LHCN-M2 (cell line): ENCODE data around the gene GSX2. TPM values are rescaled to one million over a fixed set of nuclear protein-coding genes. Genes with fewer than 3 reads are reported as not detected.
"Not testable (repeated sequence)": the region's sequence is repeated elsewhere in the genome, so short reads cannot be mapped to it uniquely, and the experiment has no call there.

Experiments used
- DNase-seq: peaks from one replicate; pipeline ENCODE4 v3.0.0-alpha.2; 2012; ENCODE audit warnings: low read depth
- total RNA-seq: library from RNA; depleted of rRNA; stranded (reverse); fragments of >200 nt; gene quantifications from 2 replicates; pipeline ENCODE4 v1.2.3, GENCODE V29; 2014

Gene GSX2
- total RNA-seq, 1 experiment from 2014 or later = not detected

GRCh38 chr4:54102531-54103106 lies 2.7 kb downstream of the GSX2 start:
- no peak for DNase-seq

GRCh38 chr4:54103190-54103574 lies 3.2 kb downstream of the GSX2 start:
- DNase-seq = no peak

GRCh38 chr4:54104907-54105306 lies 4.9 kb downstream of the GSX2 start:
- DNase-seq = no peak

- DNase-seq = no peak
Observed at GRCh38 chr4:54107951-54108748, 8.2 kb downstream of the GSX2 start.

GRCh38 chr4:54109241-54110018 lies 9.5 kb downstream of the GSX2 start:
- no peak for DNase-seq

GRCh38 chr4:54110019-54110416 lies 10.1 kb downstream of the GSX2 start:
- DNase-seq = no peak

GRCh38 chr4:54113206-54113605 lies 13.2 kb downstream of the GSX2 start:
- not testable (repeated sequence) for DNase-seq

- DNase-seq = not testable (repeated sequence)
Observed at GRCh38 chr4:54116246-54116645, 16.3 kb downstream of the GSX2 start.

GRCh38 chr4:54118850-54119589 lies 19.1 kb downstream of the GSX2 start:
- no peak for DNase-seq

- DNase-seq = no peak
Observed at GRCh38 chr4:54120518-54120917, 20.6 kb downstream of the GSX2 start.

GRCh38 chr4:54127660-54128059 lies 27.7 kb downstream of the GSX2 start:
- no peak for DNase-seq

- DNase-seq = not testable (repeated sequence)
Observed at GRCh38 chr4:54128694-54129093, 28.7 kb downstream of the GSX2 start.

GRCh38 chr4:54139332-54139731 lies 39.4 kb downstream of the GSX2 start:
- no peak for DNase-seq

- DNase-seq = no peak
Observed at GRCh38 chr4:54140287-54140686, 40.3 kb downstream of the GSX2 start.

- DNase-seq = no peak
Observed at GRCh38 chr4:54144199-54144598, 44.2 kb downstream of the GSX2 start.

- peak; percentile 45 for DNase-seq
Observed at GRCh38 chr4:54144661-54145171, 44.8 kb downstream of the GSX2 start.

- no peak for DNase-seq
Observed at GRCh38 chr4:54146139-54146538, 46.2 kb downstream of the GSX2 start.

GRCh38 chr4:54149323-54149722 lies 49.4 kb downstream of the GSX2 start:
- no peak for DNase-seq
